Eye (tissue), 1 donor: Measurements from ENCODE around the gene CACNA1B.
"Not testable (repeated sequence)": the region's sequence is repeated elsewhere in the genome, so short reads cannot be mapped to it uniquely, and the experiment has no call there.

ENCODE experiments used
- DNase-seq: peaks from one replicate; pipeline ENCODE4 v3.0.0-alpha.2; 2015

CACNA1B gene

DNA sequence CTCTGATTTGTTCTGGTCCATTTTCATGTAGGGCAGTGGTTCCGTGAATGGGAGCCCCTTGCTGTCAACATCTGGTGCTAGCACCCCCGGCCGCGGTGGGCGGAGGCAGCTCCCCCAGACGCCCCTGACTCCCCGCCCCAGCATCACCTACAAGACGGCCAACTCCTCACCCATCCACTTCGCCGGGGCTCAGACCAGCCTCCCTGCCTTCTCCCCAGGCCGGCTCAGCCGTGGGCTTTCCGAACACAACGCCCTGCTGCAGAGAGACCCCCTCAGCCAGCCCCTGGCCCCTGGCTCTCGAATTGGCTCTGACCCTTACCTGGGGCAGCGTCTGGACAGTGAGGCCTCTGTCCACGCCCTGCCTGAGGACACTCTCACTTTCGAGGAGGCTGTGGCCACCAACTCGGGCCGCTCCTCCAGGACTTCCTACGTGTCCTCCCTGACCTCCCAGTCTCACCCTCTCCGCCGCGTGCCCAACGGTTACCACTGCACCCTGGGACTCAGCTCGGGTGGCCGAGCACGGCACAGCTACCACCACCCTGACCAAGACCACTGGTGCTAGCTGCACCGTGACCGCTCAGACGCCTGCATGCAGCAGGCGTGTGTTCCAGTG, 244.0 kb downstream of the CACNA1B start:
- DNase-seq, result no peak

DNA sequence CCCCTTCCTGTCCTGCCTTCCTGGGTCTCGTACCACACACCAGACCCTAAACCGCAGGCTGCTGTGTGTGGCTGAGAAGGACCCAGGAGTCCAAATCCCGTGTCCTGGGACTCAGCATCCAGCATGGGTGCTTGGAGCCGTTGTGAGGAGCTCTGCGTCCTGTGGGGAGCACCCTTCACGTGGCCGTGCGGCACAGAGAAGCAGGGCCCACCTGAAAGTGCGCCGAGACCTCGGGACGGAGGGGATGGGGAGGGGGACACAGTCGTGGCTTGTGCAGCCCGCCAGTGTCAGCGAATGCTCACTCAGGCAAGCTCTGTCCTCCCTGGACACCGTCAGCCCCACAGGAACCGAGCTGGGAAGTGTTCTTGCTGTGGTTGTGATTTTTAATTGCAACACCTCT, 244.6 kb downstream of the CACNA1B start:
- DNase-seq, result no peak

DNA sequence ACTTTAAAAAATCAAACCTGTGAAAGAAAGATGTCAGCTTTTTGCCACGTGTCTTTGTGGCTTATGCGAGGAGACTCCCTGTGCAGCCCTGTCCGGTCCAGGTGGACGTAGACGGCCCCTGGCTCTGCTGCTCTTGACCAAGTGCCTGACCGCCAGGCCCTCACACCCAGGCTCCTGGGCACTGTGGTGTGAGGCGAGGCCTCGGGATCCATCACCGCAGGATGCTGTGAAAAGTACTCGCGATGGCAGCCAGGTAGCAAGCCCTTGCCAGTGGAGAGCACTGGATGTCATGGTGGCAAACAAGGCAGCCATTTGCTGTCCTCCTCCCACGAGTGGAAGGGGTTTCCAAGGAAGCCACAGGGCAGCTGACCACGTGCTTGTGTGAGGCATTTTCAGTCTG, 245.1 kb downstream of the CACNA1B start:
- no peak for DNase-seq

DNA sequence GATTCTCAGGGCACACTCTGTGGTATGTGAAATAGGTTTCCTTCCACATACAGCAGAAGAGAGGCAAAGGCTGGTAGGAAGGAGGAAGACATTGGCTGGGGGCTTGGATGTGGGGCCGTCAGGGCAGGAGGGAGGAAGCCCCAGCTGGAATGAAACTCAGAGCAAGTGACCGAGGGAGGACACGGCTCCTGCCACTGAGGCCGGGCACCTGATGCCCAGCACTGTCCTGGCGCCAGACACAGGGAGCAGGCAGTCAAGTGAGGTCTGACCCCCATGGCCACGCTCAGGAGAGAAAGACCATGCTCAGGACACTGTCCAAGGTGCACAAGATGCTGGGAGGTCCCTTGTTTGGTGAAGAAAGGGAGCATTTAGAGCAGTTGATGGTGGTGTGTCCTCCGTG, 245.5 kb downstream of the CACNA1B start:
- DNase-seq, result no peak

DNA sequence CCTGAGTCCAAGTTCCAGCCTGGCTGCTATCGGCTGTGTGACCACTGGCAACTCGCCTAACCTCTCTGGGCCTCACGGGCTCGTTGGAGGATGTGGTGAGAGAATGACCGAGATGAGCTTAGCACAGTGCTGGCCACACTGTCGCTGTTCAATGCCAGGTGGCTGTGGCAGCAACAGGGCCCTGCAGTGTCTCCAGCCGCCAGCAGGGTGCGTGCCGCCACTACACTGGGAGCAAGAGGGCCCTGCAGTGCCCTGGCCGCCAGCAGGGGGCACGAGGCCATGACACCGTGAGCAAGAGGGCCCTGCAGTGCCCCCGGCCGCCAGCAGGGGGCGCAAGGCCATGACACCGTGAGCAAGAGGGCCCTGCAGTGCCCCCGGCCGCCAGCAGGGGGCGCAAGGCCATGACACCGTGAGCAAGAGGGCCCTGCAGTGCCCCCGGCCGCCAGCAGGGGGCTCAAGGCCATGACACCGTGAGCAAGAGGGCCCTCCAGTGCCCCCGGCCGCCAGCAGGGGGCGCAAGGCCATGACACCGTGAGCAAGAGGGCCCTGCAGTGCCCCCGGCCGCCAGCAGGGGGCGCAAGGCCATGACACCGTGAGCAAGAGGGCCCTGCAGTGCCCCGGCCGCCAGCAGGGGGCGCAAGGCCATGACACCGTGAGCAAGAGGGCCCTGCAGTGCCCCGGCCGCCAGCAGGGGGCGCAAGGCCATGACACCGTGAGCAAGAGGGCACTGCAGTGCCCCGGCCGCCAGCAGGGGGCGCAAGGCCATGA, 248.7 kb downstream of the CACNA1B start:
- DNase-seq, result not testable (repeated sequence)

DNA sequence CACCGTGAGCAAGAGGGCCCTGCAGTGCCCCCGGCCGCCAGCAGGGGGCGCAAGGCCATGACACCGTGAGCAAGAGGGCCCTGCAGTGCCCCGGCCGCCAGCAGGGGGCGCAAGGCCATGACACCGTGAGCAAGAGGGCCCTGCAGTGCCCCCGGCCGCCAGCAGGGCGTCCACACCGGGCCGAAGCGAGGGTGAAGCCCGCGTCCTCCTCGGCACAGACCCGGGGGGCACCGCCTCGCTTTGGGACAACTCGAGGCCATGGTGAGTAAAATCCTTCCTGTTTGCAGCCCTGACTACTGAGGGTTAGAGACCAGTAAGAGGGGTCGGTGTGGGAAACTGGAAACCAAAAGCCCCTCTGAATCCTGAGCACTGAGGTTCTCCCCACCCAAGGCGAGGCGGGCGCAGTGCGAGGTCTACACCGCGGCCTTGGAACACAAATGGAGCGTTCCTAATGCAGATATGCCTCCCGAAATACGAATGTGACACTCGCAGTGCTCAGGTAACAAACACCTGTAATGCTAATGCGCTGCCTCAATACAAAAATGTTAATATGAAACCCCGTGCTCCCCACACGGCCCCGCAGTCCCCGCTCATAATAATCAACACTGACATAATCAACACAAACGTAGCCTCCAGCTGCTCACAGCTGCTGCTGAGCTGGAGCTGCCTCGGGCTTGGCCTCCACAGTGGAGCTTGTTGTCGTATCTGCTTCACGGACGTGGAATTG, 249.4 kb downstream of the CACNA1B start:
- not testable (repeated sequence) for DNase-seq

DNA sequence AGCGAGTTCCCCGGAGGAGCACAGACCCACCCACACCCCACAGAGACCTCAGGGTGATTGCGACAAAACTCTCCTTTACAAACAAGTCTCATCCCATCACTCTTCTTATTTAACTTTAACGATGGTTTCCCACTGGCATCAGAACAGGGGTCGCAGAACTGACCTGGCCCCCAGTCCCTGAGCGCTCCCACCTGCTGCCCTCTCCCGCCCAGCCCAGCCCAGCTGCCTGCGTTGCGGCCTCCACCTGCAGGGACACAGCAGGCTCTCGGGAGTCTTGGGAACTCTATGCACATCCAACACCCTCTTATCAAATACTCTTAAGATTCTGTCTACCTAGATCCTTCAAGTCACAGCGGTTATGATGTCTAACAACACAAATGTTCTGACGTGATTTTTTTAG, 250.4 kb downstream of the CACNA1B start:
- DNase-seq, result not testable (repeated sequence)

DNA sequence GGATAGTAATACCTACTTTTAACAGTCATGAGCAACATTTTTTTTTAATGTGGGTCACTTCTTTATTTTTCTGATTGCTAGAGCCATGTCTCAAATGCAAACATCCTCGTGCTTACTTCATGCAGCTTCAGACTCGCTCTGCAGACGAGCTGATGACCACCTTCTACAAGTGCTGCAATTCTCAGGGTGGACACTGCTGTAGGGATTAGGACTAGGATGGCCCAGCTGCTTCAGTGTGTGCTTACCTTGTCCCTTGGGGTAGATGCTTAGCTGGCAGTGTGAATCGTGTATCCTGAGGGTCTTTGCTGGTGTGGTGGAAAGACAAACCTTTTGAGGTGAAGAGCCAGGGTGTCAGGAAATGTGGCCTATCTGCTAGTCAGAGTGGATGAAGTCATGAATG, 251.7 kb downstream of the CACNA1B start:
- DNase-seq, result not testable (repeated sequence)

DNA sequence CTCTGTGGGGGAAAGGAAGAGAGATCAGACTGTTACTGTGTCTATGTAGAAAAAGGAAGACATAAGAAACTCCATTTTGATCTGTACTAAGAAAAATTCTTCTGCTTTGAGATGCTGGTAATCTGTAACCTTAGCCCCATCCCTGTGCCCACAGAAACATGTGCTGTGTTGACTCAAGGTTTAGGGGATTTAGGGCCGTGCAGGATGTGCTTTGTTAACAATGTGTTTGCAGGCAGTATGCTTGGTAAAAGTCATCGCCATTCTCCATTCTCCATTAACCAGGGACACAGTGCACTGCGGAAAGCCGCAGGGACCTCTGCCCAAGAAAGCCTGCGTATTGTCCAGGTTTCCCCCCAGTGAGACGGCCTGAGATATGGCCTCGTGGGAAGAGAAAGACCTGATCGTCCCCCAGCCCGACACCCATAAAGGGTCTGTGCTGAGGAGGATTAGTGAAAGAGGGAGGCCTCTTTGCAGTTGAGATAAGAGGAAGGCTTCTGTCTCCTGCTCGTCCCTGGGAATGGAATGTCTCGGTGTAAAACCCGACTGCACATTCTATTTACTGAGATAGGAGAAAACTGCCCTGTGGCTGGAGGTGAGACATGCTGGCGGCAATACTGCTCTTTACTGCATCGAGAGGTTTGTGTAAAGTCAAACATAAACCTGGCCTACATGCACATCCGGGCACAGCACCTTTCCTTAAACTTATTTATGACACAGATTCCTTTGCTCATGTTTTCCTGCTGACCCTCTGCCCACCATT, 255.5 kb downstream of the CACNA1B start:
- DNase-seq, result not testable (repeated sequence)

DNA sequence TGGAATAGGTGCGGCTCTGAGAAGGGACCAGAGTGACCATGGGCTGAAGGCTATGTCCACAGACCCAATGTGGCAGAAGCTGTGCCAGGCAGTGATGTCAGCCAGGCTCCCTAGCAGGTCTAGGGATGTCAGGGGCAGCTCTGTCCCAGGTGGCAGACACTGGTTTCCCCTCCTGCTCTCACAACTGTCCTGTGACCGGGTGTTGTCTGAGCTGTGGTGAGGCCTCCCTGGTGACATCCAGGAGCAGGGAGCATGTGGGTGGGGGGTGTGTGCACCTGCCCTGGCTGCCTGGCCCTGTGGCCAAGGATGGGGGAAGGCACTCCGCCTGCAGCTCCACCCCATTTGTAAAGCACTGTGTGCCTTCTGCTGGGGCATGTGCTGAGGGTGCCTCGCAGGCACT, 257.0 kb downstream of the CACNA1B start:
- not testable (repeated sequence) for DNase-seq

DNA sequence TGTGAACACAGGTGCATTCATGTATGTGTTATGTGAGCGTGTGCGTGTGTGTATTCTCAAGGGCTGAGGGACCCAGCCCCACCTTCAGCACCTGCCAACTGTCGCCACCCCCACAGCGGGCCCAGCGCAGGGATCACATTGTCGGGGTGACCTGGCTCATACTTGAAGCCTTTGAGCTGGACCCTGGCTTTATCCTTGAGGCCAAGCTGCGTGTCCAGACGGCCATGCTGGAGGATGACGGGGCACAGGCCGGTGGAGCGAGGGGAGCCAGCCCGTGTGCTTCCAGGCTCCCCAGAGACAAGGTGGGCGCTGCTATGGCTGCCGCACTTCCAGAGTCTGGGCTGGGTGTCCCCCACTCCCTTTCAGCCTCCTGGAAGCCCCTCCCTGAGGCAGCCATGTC, 261.5 kb downstream of the CACNA1B start:
- not testable (repeated sequence) for DNase-seq

DNA sequence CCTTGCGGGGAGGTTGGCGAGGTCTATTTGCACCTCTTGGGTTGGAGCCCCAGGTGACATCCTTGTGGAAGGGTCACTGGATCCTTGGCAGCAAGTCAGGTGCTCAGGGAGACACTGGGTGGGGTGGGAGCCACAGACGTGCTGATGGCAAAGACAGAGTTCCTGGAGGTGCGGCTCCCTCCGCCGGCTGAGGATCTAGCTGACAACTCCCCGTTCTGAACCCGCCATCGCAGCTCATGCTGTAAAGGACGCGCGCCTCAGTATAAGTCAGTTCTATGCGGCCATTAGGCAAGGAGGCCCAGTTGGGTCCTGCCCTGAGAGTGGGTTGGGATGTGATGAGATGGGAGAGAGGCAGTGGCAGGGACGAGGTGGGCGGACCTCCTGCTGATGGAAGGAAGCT, 263.4 kb downstream of the CACNA1B start:
- not testable (repeated sequence) for DNase-seq

DNA sequence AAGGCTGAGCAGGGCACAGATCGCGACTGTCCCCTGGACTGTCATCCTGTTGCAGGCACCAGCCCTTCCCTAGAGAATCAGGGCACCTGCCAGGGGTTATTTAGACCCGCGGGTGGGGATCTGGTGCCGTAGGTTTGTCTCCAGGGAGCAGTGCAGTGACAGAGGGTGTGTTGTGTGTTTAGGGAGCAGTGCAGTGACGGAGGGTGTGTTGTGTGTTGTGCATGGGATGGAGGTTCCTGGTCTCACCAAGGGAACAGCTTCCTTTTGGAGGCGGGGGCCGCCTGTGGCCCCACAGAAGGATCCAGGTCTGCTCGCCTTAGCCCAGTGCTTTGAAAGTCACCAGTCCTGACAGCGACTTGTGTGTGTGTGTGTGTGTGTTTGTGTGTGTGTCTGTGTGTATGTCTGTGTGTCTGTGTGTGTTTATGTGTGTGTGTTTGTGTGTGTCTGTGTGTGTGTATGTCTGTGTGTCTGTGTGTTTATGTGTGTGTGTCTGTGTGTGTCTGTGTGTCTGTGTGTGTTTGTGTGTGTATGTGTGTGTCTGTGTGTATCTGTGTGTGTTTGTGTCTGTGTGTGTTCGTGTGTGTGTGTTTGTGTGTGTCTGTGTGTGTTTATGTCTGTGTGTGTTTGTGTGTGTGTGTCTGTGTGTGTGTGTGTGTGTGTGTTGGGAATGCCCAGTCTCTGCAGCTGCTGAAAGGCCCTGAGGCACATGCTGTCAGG, 265.1 kb downstream of the CACNA1B start:
- DNase-seq, result not testable (repeated sequence)

DNA sequence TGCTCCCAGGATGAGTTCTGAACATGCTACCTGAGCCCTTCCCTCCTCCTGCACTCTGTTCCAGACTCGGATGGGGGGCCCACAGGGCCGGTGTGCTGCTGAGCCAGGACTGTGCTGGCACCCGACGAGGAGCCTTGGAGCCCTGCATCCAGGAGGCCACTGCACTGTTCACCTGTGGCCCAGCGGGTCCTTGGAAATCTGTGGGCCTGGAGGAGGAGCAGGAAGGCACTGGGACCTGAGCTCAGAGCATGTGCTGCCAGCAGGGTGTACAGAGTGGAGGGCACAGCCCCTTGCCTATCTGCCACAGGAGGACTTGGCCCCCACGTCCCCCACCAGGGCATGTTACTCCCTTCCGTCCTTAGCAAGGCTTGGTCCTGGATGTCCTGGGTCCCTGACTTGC, 265.9 kb downstream of the CACNA1B start:
- DNase-seq, result not testable (repeated sequence)

DNA sequence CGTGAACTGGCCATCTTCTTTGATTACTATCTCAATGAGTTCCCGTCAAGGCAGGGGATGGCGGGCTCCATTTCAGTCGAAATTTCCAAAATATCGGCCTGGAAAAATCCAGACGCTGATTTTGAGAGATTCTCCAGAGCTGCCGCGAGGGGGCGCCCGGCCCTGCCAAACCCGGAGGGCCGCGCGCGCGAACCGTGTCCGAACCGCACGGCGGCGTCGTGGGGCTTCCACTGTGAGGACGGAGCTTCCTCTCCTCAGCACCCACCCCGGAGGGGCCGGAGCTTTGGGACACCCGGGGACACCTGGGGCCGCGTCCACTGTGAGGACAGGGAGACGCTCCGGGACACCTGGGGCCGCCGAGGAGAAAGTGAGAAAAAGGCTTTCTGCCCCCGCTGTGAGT, 270.0 kb downstream of the CACNA1B start:
- DNase-seq, result peak; percentile 21

DNA sequence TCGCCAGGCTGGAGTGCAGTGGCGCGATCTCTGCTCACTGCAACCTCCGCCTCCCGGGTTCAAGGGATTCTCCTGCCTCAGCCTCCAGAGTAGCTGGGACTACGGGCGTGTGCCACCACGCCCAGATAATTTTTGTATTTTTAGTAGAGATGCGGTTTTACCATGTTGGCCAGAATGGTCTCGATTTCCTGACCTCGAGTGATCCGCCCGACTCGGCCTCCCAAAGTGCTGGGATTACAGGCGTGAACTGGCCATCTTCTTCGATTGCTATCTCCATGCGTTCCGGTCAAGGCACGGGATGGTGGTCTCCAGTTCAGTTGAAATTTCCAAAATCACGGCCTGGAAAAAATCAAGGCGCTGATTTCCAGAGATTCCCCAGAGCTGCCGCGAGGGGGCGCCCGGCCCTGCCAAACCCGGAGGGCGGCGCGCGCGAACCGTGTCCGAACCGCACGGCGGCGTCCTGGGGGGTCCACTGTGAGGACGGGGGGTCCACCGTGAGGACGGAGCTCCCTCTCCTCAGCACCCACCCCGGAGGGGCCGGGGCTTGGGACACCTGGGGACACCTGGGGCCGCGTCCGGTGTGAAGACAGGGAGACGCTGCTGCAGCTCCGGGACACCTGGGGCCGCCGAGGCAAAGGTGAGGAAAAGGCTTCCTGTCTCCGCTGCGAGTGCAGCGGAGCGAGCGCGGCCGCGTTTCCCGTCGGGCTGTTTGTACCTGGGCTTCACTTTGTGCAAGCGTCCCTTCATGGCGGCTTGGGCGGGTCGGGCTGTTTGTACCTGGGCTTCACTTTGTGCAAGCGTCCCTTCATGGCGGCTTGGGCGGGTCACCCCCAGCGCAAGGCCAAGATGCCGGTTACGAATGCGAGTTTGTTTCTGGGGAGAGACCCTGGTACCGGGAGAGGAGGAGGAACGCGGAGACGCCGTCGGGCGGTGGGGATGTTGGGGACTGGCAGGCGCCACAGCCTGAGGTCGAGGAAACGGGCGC, 272.4 kb downstream of the CACNA1B start:
- DNase-seq, result peak; percentile 18

DNA sequence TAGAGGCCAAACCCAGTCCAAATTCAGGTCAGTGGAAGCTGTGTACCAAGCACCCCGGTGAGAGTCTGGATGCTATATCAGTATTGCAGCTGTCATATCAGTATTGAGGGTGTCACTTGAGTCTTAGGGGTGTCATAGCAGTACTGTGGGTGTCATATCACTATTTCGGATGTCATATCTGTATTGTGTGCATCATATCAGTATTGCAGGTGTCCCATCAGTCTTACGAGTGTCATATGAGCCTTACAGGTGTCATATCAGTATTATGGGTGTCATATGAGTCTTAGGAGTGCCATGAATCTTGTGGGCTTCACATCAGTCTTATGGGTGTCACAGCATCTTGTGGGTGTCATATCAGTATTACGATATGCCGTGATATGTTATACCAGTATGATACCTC, 278.2 kb downstream of the CACNA1B start:
- not testable (repeated sequence) for DNase-seq

DNA sequence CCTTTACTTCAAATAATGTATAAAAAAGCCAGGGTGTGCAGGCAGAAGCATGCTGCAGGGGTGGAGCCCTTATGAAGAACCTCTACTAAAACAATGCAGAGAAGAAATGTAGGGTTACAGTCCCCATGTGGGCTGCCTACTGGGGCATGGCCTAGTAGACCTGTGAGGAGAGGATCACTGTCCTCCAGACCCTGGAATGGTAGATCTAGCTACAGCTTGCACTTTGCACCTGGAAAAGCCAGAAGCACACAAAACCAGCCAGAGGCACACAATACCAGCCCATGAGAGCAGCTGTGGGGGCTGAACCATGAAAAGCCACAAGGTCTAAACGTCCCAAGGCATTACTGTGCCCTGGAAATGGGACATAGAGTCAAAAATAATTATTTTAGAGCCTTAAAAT, 289.2 kb downstream of the CACNA1B start:
- not testable (repeated sequence) for DNase-seq
